Spleen (tissue), 7 donors: ENCODE results near the gene NT5C1A.

ENCODE experiments used
- CTCF ChIP-seq, 11 experiments: fragments of 200-600 bp in 7 of 11; fragments of 450-650 bp in 4 of 11; sonication (generic) in 4 of 11; IDR thresholded peaks in 8 of 11; conservative IDR thresholded peaks in 3 of 11; 1 replicate in 7 of 11; 2 replicates in 4 of 11; pipeline versions ENCODE4 v1.4.0 to v1.8.0; 2016 to 2021; ENCODE audit warnings: antibody characterized with exemption in 11 of 11, inconsistent platforms in 4 of 11, mild to moderate bottlenecking in 1 of 11
- POLR2AphosphoS5 ChIP-seq, 3 donors: sonication (generic); formaldehyde crosslinking; IDR thresholded peaks; one replicate each; pipeline ENCODE4 v1.5.1; 2017; ENCODE audit warnings: antibody characterized with exemption in 3 of 3
- donor health status: DM: no; HTN: no; CAD: no; lungs with moderate emphysema.
- donor health status: DM: no; HTN: no; CAD: no.
- donor health status: DM: no; HTN: no; CAD: no.

- TF ChIP-seq CTCF (IDR thresholded peaks at IDR 0.05 in 8 of 11, conservative IDR thresholded peaks at IDR 0.05 in 3 of 11) (no peak), POLR2AphosphoS5 (IDR thresholded peaks at IDR 0.05) (no peak)
Observed at GRCh38 chr1:39711966-39712340, 40.0 kb upstream of the NT5C1A start.
